Measurements from ENCODE around the gene PNLIPRP1.

Gene PNLIPRP1

DNA sequence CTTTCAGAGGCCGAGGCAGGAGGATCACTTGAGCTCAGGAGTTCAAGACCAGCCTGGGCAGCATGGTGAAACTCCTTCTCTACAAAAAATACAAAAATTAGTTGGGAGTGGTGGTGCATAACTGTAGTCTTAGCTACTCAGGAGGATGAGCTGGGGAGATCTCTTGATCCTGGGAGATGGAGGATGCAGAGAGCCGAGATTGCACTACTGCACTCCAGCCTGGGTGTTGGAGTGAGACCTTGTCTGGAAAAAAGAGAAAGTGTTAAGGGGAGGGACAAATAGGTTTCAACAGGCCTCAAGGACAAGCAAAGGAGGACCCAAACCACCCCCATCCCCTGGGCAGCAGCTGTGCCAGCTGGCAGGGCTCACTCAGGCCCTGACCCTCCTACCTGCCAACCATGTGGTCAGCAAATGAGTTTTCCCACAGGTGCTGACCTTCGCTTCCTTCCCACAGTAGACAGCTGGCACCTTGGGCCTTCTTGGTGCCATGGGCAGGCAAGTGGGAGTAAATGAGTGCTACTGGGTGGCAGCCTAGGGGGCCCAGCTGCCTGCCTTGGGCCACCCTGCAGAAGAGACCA is 24.5 kb downstream of the PNLIPRP1 start:
- DNase-seq (ENCODE audit: low spot score), result no peak
- in situ Hi-C loops (cut with MboI; ENCODE audit: low pct_unique_long_range_greater_than_20kb, low sequenced_read_pairs, unreplicated experiment), result no loop called here
- TF ChIP-seq, protein P1, sequence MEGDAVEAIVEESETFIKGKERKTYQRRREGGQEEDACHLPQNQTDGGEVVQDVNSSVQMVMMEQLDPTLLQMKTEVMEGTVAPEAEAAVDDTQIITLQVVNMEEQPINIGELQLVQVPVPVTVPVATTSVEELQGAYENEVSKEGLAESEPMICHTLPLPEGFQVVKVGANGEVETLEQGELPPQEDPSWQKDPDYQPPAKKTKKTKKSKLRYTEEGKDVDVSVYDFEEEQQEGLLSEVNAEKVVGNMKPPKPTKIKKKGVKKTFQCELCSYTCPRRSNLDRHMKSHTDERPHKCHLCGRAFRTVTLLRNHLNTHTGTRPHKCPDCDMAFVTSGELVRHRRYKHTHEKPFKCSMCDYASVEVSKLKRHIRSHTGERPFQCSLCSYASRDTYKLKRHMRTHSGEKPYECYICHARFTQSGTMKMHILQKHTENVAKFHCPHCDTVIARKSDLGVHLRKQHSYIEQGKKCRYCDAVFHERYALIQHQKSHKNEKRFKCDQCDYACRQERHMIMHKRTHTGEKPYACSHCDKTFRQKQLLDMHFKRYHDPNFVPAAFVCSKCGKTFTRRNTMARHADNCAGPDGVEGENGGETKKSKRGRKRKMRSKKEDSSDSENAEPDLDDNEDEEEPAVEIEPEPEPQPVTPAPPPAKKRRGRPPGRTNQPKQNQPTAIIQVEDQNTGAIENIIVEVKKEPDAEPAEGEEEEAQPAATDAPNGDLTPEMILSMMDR (IDR thresholded peaks at IDR 0.05; ENCODE audit: extremely low read depth, insufficient read depth, missing control alignments), result no peak

- TF ChIP-seq, protein P1 (IDR thresholded peaks at IDR 0.05; ENCODE audit: extremely low read depth, insufficient read depth, missing control alignments), result no peak
- DNase-seq (ENCODE audit: low spot score), result no peak
- in situ Hi-C loops (cut with MboI; ENCODE audit: low pct_unique_long_range_greater_than_20kb, low sequenced_read_pairs, unreplicated experiment), result no loop called here
Measured at GRCh38 chr10:116620423-116621400, 30.0 kb downstream of the PNLIPRP1 start, which contains the start of gene PNLIPRP2. TSS of gene PNLIPRP2 (plus strand) at chr10:116620953.

DNA sequence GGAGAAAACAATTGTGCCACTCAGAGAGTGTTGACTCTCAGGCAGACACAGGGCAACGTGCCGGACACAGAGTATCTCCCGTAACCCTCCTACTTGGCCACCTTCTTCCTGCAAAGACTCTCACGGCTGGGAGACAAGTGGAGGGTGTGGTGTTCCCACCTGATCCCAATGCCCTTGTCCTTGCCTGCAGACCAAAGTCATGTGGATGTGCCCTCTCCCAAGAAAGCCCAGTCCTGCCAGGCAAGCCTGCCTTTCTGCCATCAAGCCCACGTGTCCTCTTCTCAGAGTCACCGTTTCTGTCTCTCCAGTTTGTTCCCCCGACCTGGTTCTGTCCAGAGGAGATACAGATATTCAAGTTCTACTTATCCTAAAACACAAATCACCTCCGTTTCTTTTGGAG is 30.7 kb downstream of the PNLIPRP1 start:
- DNase-seq (ENCODE audit: low spot score), result no peak
- in situ Hi-C loops (cut with MboI; ENCODE audit: low pct_unique_long_range_greater_than_20kb, low sequenced_read_pairs, unreplicated experiment), result no loop called here
- TF ChIP-seq, protein P1 (IDR thresholded peaks at IDR 0.05; ENCODE audit: extremely low read depth, insufficient read depth, missing control alignments), result no peak

DNA sequence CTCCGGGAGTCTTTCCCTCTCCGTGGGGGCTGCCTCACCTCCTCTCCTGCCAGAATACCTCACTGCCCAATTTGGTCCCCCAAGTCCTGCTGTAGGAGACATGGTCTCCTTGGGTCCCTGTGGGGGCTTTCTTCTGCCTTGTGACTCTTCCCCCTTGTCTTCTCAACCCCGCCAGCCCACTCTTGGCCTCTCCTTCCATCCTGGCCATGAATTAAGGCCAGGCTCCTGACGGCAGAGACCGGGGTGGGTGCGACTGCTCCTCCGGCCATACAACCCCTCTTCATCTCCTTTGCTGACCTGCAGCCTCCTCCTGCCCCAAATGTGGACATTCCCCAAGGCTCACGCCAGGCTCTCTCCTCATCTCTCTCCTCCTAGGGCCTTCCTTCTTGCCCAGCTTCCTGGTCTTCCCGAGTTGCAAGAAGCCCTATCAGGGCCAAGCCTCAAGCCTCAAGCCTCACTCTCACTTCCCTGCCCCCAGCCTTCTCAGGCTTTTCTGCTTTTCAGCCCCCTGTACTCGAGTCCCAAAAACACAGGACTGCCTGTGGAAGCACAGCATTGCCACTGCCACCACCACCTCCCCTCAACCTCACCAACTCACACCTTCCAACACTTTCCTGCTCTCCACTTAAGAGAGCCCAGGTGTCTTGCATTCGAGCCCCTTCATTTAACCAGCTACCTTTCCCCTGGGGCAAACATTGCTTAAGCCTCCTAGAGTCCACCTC is 31.3 kb downstream of the PNLIPRP1 start:
- in situ Hi-C loops (cut with MboI; ENCODE audit: low pct_unique_long_range_greater_than_20kb, low sequenced_read_pairs, unreplicated experiment), result no loop called here
- TF ChIP-seq, protein P1 (IDR thresholded peaks at IDR 0.05; ENCODE audit: extremely low read depth, insufficient read depth, missing control alignments), result no peak
- no peak for DNase-seq (ENCODE audit: low spot score)

DNA sequence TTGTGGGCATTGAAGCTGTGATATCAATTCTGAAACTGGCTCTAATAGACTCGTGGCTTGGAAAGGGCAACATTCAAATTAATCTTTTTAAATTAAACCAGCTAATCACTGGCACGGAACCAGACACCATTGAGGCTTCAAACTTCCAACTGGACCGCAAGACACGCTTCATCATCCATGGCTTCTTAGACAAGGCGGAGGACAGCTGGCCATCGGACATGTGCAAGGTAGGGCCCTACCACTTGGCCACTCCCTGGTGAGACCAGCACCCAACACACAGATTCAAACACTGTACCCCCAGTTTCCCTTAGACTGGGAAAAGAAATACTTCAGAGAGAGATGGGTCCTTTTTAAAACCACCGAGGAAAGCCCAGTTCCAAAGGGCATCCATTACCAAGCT is 35.1 kb downstream of the PNLIPRP1 start:
- no peak for DNase-seq (ENCODE audit: low spot score)
- in situ Hi-C loops (cut with MboI; ENCODE audit: low pct_unique_long_range_greater_than_20kb, low sequenced_read_pairs, unreplicated experiment), result no loop called here
- TF ChIP-seq, protein P1 (IDR thresholded peaks at IDR 0.05; ENCODE audit: extremely low read depth, insufficient read depth, missing control alignments), result no peak

DNA sequence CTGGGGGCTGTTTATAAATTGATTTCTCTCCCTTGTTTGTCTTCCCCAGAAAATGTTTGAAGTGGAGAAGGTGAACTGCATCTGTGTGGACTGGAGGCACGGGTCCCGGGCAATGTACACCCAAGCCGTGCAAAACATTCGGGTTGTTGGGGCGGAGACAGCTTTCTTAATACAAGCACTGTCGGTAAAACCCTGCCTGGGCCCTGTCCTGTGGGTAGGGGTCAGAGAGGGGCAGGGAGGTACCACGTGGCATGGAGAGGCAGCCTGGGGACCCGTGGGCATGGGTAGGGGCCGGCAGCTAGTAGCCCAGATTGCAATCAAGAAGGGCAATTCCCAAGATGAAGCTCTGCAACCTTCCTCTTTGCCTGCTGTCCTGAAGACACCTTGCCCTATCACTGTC is 36.1 kb downstream of the PNLIPRP1 start:
- in situ Hi-C loops (cut with MboI; ENCODE audit: low pct_unique_long_range_greater_than_20kb, low sequenced_read_pairs, unreplicated experiment), result no loop called here
- TF ChIP-seq, protein P1 (IDR thresholded peaks at IDR 0.05; ENCODE audit: extremely low read depth, insufficient read depth, missing control alignments), result no peak
- DNase-seq (ENCODE audit: low spot score), result no peak

All from GM13977 (cell line).